Keratinocyte (primary cell): ENCODE measurements around the gene TMEM151B. TPM values are rescaled to one million over a fixed set of nuclear protein-coding genes. Genes with fewer than 3 reads are reported as not detected.

Source experiments
- DNase-seq: peaks from one replicate; pipeline ENCODE4 v3.0.0-alpha.2; 2011; ENCODE audit warnings: low read depth, missing footprints, low spot score
- FAIRE-seq: peaks from 2 replicates; lab custom pipeline; 2011; peaks lifted over from hg19 to GRCh38; lab: Jason Lieb, UNC
- H2AFZ ChIP-seq: 2 replicates; pipeline ENCODE4 v1.6.0; 2012; ENCODE audit warnings: low read length, control low read depth, inconsistent platforms; ENCODE audit not compliant: control insufficient read depth
- H3K27ac ChIP-seq: 2 replicates; pipeline ENCODE4 v1.5.1; 2011; ENCODE audit warnings: low read length; ENCODE audit not compliant: control insufficient read depth, insufficient read depth
- H3K27me3 ChIP-seq: 3 replicates; pipeline ENCODE4 v1.6.0; 2011; ENCODE audit warnings: low read length; ENCODE audit not compliant: control insufficient read depth, insufficient read depth; ENCODE audit errors: extremely low read depth
- H3K36me3 ChIP-seq, 2 experiments: 2 replicates in 1 of 2; 3 replicates in 1 of 2; pipeline ENCODE4 v1.5.1; 2011; ENCODE audit warnings: low read length in 2 of 2, mild to moderate bottlenecking in 1 of 2; ENCODE audit not compliant: control insufficient read depth in 2 of 2, insufficient read depth in 2 of 2; ENCODE audit errors: extremely low read depth in 1 of 2
- H3K4me1 ChIP-seq: 3 replicates; pipeline ENCODE4 v1.5.1; 2011; ENCODE audit warnings: low read length; ENCODE audit not compliant: control insufficient read depth, insufficient read depth; ENCODE audit errors: extremely low read depth
- H3K4me2 ChIP-seq: 3 replicates; pipeline ENCODE4 v1.6.0; 2011; ENCODE audit warnings: low read depth, low read length; ENCODE audit not compliant: control insufficient read depth, insufficient read depth; ENCODE audit errors: extremely low read depth
- H3K4me3 ChIP-seq, 3 experiments: fragments of 200-600 bp in 1 of 3; sonication (generic) in 1 of 3; 2 replicates in 2 of 3; 3 replicates in 1 of 3; pipeline ENCODE4 v1.5.1; 2011 to 2016; ENCODE audit warnings: low read length in 3 of 3, mild to moderate bottlenecking in 3 of 3, control low read depth in 2 of 3, inconsistent platforms in 1 of 3, low read depth in 1 of 3, mixed read lengths in 1 of 3, mixed run types in 1 of 3, moderate library complexity in 1 of 3; ENCODE audit not compliant: control insufficient read depth in 2 of 3, insufficient read depth in 2 of 3; ENCODE audit errors: extremely low read depth in 1 of 3
- H3K79me2 ChIP-seq: 2 replicates; pipeline ENCODE4 v1.6.0; 2012; ENCODE audit warnings: low read length; ENCODE audit not compliant: control insufficient read depth, insufficient read depth
- H3K9ac ChIP-seq: 3 replicates; pipeline ENCODE4 v1.6.0; 2011; ENCODE audit warnings: low read length; ENCODE audit not compliant: control insufficient read depth, insufficient read depth; ENCODE audit errors: extremely low read depth
- H3K9me1 ChIP-seq: 3 replicates; pipeline ENCODE4 v1.6.0; 2011; ENCODE audit warnings: low read length; ENCODE audit not compliant: control insufficient read depth, insufficient read depth; ENCODE audit errors: extremely low read depth
- H3K9me3 ChIP-seq: 2 replicates; pipeline ENCODE4 v1.5.1; 2012; ENCODE audit warnings: low read depth, low read length; ENCODE audit not compliant: control insufficient read depth
- H4K20me1 ChIP-seq: 3 replicates; pipeline ENCODE4 v1.6.0; 2011; ENCODE audit warnings: low read length; ENCODE audit not compliant: control insufficient read depth, insufficient read depth; ENCODE audit errors: extremely low read depth
- EZH2 ChIP-seq: IDR thresholded peaks from one replicate; pipeline ENCODE4 v1.6.1; 2012; ENCODE audit warnings: inconsistent platforms, mild to moderate bottlenecking, low read length, moderate library complexity
- dilution Hi-C: fragments of 300-500 bp; cut with MboI; formaldehyde crosslinking; loops from one replicate; pipeline ENCODE4 v1.7.0; 2020; ENCODE audit warnings: low sequenced_read_pairs; ENCODE audit not compliant: extremely low pct_ligation_motif_present
- polyA plus RNA-seq, 5 experiments: library from polyadenylated mRNA; depleted of rRNA in 3 of 5; stranded (reverse) in 3 of 5; stranded (forward) in 1 of 5; unstranded in 1 of 5; fragments of >200 nt; gene quantifications; 1 replicate in 1 of 5; 2 replicates in 3 of 5; 3 replicates in 1 of 5; pipeline versions ENCODE4 v1.2.1 to v1.2.3, GENCODE V29; 2011 to 2012; ENCODE audit warnings: missing spikeins in 2 of 5, low read depth in 1 of 5, low replicate concordance in 1 of 5
- TF ChIP-seq, protein P1 (sequence below), 3 experiments: IDR thresholded peaks in 1 of 3; conservative IDR thresholded peaks in 1 of 3; optimal IDR thresholded peaks in 1 of 3; 2 replicates in 2 of 3; 3 replicates in 1 of 3; pipeline versions ENCODE3 to v1.5.1; 2011; ENCODE audit warnings: low read length in 3 of 3, mild to moderate bottlenecking in 3 of 3, moderate library complexity in 2 of 3, control low read depth in 1 of 3, inconsistent platforms in 1 of 3; ENCODE audit not compliant: insufficient read depth in 2 of 3; ENCODE audit errors: extremely low read depth in 1 of 3

The TMEM151B gene
- polyA plus RNA-seq, 1 donor (not counting 4 experiments of a cell fraction or from before 2014, with no cell fraction given): not detected

DNA sequence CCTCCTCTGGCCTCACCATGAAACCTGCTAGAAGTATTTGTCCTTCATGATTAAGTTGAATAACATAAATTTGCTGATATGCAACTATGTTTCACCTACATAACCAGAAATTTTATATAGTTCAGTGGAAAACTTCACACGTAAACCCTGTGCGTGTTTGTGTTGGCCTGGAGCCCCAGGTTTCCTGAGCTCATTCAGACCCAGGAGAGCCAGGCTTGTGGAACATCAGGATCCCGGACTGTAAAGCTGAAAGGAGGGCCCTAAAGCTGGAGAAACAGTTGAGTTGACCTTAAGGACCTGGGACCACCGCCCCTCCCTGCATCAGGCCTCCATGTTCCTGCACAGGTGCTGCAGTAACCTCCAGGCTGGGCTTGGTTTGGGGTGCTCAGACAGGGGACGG lies 69.1 kb downstream of the TMEM151B start:
- no peak overlapping the region for H2AFZ ChIP-seq
- no peak overlapping the region for H3K4me2 ChIP-seq
- H3K9me1 ChIP-seq: no peaks in the 10 kb centered on the region
- no peak for DNase-seq
- no peak for TF ChIP-seq EZH2
- TF ChIP-seq, protein P1, sequence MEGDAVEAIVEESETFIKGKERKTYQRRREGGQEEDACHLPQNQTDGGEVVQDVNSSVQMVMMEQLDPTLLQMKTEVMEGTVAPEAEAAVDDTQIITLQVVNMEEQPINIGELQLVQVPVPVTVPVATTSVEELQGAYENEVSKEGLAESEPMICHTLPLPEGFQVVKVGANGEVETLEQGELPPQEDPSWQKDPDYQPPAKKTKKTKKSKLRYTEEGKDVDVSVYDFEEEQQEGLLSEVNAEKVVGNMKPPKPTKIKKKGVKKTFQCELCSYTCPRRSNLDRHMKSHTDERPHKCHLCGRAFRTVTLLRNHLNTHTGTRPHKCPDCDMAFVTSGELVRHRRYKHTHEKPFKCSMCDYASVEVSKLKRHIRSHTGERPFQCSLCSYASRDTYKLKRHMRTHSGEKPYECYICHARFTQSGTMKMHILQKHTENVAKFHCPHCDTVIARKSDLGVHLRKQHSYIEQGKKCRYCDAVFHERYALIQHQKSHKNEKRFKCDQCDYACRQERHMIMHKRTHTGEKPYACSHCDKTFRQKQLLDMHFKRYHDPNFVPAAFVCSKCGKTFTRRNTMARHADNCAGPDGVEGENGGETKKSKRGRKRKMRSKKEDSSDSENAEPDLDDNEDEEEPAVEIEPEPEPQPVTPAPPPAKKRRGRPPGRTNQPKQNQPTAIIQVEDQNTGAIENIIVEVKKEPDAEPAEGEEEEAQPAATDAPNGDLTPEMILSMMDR (optimal IDR thresholded peaks at IDR 0.05 in 1 of 3, IDR thresholded peaks at IDR 0.05 in 1 of 3, conservative IDR thresholded peaks at IDR 0.05 in 1 of 3; ENCODE audit: extremely low read depth in 1 of 3, insufficient read depth in 2 of 3, low read length in 3 of 3): no peak
- H3K4me3 ChIP-seq: no peak overlapping the region
- H3K4me1 ChIP-seq: no peaks in the 10 kb centered on the region
- no peak overlapping the region for H3K9ac ChIP-seq
- no peak overlapping the region for H3K27ac ChIP-seq
- no peaks in the 10 kb centered on the region for H3K36me3 ChIP-seq
- dilution Hi-C loops: no loop called here
- H3K27me3 ChIP-seq: peaks cover 35% of the 10 kb centered on the region
- H3K79me2 ChIP-seq: no peaks in the 10 kb centered on the region
- FAIRE-seq: no peak
- no peaks in the 10 kb centered on the region for H3K9me3 ChIP-seq
- no peaks in the 10 kb centered on the region for H4K20me1 ChIP-seq

DNA sequence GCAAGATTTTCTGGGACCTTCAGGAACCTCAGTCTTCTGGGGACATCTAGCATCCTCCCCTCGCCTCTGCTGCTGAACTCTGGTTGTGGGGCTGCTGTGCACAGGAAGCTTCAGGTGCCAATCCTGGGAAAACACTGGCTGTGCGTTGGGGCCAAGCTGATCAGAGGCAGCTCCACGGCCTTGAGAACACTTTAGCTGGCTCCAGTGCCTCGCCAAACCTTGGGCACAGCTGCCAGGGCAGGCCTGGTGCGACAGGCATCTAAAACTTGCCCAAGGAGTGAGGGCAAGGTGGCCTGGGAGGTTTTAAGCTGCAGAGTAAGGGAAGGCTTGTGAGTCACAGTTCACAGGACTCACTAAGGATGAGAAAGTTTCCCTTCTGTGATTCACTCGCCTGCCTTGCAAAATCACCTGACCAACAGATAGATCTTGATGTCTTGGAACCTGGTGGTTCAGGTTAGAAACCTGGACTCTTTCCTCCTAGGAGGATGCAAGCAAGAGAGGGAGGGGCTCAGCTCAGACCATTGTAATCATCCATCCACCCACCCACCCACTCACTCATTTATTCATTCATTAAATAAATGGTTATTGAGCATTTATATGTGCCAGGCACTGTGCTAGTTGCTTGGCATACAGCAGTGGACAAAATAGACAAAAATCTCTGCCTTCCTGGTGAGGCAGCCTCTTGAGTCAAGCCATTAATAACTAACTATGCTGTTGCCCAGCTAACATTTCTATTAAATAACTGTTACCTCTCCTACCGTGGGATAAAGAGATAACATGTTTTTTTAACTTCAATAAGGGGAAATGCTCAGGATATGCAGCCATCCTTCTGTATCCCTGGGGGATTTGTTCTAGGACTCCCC lies 69.7 kb downstream of the TMEM151B start:
- Histone ChIP-seq H3K9me3 (no peaks in the 10 kb centered on the region), H3K4me2 (no peak overlapping the region), H2AFZ (no peak overlapping the region), H3K4me1 (no peaks in the 10 kb centered on the region), H3K4me3 (no peak overlapping the region), H3K9me1 (no peaks in the 10 kb centered on the region), H3K79me2 (no peaks in the 10 kb centered on the region), H3K27me3 (peaks cover 38% of the 10 kb centered on the region), H3K9ac (no peak overlapping the region), H4K20me1 (no peaks in the 10 kb centered on the region), H3K36me3 (no peaks in the 10 kb centered on the region), H3K27ac (no peak overlapping the region)
- dilution Hi-C loops: no loop called here
- peak; percentile 35 for DNase-seq
- FAIRE-seq: peak; percentile 62
- no peak for TF ChIP-seq EZH2
